H1 (cell line): ENCODE measurements around the gene RAB5B. TPM values are rescaled to one million over a fixed set of nuclear protein-coding genes. Genes with fewer than 3 reads are reported as not detected.

Source experiments
- CBX5 ChIP-seq: fragments of 300-800, 300-1000 bp; sonication (generic); IDR thresholded peaks from 2 replicates; pipeline ENCODE4 v1.7.1; 2016; ENCODE audit warnings: antibody characterized with exemption, low read length, low read depth
- CTCF ChIP-seq, 3 experiments: IDR thresholded peaks; 1 replicate in 2 of 3; 2 replicates in 1 of 3; pipeline versions ENCODE4 v1.5.1 to v1.6.1; 2011; ENCODE audit warnings: low read length in 3 of 3, mild to moderate bottlenecking in 3 of 3, inconsistent platforms in 2 of 3, low read depth in 1 of 3, moderate library complexity in 1 of 3; ENCODE audit not compliant: insufficient read depth in 1 of 3; ENCODE audit errors: control extremely low read depth in 1 of 3
- JUND ChIP-seq: IDR thresholded peaks from 2 replicates; pipeline ENCODE4 v1.6.1; 2011; ENCODE audit warnings: mild to moderate bottlenecking, improper control_type of control experiment, low read length
- KDM1A ChIP-seq: fragments of 200-600, 300-600 bp; sonication (generic); IDR thresholded peaks from 2 replicates; pipeline ENCODE4 v1.7.1; 2016; ENCODE audit warnings: mild to moderate bottlenecking, low read length, borderline replicate concordance
- KDM5A ChIP-seq: fragments of 200-600 bp; IDR thresholded peaks from 2 replicates; pipeline ENCODE4 v1.7.1; 2012; ENCODE audit warnings: mild to moderate bottlenecking, low read length, inconsistent platforms, mixed read lengths
- SP1 ChIP-seq: IDR thresholded peaks from 2 replicates; pipeline ENCODE4 v1.6.1; 2011; ENCODE audit warnings: low read depth, low read length
- SRF ChIP-seq: IDR thresholded peaks from 2 replicates; pipeline ENCODE4 v1.6.1; 2011; ENCODE audit warnings: mild to moderate bottlenecking, low read depth, low read length, moderate library complexity
- polyA plus RNA-seq, 7 experiments: library from polyadenylated mRNA; depleted of rRNA in 3 of 7; stranded (reverse) in 5 of 7; unstranded in 2 of 7; fragments of >200 nt in 5 of 7; fragments of 200-250 nt in 2 of 7; gene quantifications; 1 replicate in 5 of 7; 2 replicates in 1 of 7; 4 replicates in 1 of 7; pipeline versions ENCODE4 v1.2.1 to v1.2.3, GENCODE V29; 2011 to 2013; ENCODE audit warnings: missing spikeins in 2 of 7, mixed read lengths in 2 of 7
- total RNA-seq: library from RNA; stranded (reverse); fragmentation: NEBNext Ultra II Directional; extraction: Animal tissue kit (Norgen Biotek cat#: 25700); gene quantifications from 2 replicates; pipeline ENCODE4 v1.2.1, GENCODE V29; 2021
- TF ChIP-seq, protein P1 (sequence below): fragments of 300-600 bp; sonication (generic); IDR thresholded peaks from 2 replicates; pipeline ENCODE4 v1.7.1; 2012; ENCODE audit warnings: low read length, moderate library complexity, mild to moderate bottlenecking, inconsistent platforms; ENCODE audit not compliant: insufficient replicate concordance

RAB5B gene
- total and polyA plus RNA-seq, 2 of the 8 experiments (the other 6 are each of a cell fraction or from before 2014, with no cell fraction given): 56.7 to 62.4 TPM

DNA sequence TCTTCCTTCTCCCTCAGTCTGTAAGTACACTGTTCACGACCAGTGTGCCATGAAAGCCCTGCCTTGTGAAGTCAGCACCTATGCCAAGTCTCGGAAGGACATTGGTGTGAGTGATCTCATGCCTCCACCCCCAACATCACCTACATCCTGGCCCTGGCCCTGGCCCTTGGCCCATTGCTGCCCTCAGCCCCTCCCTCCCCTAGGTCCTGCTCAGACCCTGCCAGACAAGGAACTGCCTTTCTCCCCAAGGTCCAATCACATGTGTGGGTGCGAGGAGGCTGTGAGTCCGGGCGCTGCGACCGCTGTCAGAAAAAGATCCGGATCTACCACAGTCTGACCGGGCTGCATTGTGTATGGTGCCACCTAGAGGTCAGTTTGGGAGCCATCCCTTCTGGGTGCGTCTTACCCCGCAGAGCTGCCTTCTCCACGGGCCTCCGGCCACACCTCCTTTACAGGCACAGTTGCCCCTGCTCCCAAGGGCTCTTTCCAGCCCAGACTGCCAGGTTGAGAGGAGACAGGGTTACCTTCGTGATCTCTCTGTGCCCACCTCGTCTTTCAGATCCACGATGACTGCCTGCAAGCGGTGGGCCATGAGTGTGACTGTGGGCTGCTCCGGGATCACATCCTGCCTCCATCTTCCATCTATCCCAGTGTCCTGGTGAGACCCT lies 33.7 kb upstream of the RAB5B start (continued):
- TF ChIP-seq, protein P1, sequence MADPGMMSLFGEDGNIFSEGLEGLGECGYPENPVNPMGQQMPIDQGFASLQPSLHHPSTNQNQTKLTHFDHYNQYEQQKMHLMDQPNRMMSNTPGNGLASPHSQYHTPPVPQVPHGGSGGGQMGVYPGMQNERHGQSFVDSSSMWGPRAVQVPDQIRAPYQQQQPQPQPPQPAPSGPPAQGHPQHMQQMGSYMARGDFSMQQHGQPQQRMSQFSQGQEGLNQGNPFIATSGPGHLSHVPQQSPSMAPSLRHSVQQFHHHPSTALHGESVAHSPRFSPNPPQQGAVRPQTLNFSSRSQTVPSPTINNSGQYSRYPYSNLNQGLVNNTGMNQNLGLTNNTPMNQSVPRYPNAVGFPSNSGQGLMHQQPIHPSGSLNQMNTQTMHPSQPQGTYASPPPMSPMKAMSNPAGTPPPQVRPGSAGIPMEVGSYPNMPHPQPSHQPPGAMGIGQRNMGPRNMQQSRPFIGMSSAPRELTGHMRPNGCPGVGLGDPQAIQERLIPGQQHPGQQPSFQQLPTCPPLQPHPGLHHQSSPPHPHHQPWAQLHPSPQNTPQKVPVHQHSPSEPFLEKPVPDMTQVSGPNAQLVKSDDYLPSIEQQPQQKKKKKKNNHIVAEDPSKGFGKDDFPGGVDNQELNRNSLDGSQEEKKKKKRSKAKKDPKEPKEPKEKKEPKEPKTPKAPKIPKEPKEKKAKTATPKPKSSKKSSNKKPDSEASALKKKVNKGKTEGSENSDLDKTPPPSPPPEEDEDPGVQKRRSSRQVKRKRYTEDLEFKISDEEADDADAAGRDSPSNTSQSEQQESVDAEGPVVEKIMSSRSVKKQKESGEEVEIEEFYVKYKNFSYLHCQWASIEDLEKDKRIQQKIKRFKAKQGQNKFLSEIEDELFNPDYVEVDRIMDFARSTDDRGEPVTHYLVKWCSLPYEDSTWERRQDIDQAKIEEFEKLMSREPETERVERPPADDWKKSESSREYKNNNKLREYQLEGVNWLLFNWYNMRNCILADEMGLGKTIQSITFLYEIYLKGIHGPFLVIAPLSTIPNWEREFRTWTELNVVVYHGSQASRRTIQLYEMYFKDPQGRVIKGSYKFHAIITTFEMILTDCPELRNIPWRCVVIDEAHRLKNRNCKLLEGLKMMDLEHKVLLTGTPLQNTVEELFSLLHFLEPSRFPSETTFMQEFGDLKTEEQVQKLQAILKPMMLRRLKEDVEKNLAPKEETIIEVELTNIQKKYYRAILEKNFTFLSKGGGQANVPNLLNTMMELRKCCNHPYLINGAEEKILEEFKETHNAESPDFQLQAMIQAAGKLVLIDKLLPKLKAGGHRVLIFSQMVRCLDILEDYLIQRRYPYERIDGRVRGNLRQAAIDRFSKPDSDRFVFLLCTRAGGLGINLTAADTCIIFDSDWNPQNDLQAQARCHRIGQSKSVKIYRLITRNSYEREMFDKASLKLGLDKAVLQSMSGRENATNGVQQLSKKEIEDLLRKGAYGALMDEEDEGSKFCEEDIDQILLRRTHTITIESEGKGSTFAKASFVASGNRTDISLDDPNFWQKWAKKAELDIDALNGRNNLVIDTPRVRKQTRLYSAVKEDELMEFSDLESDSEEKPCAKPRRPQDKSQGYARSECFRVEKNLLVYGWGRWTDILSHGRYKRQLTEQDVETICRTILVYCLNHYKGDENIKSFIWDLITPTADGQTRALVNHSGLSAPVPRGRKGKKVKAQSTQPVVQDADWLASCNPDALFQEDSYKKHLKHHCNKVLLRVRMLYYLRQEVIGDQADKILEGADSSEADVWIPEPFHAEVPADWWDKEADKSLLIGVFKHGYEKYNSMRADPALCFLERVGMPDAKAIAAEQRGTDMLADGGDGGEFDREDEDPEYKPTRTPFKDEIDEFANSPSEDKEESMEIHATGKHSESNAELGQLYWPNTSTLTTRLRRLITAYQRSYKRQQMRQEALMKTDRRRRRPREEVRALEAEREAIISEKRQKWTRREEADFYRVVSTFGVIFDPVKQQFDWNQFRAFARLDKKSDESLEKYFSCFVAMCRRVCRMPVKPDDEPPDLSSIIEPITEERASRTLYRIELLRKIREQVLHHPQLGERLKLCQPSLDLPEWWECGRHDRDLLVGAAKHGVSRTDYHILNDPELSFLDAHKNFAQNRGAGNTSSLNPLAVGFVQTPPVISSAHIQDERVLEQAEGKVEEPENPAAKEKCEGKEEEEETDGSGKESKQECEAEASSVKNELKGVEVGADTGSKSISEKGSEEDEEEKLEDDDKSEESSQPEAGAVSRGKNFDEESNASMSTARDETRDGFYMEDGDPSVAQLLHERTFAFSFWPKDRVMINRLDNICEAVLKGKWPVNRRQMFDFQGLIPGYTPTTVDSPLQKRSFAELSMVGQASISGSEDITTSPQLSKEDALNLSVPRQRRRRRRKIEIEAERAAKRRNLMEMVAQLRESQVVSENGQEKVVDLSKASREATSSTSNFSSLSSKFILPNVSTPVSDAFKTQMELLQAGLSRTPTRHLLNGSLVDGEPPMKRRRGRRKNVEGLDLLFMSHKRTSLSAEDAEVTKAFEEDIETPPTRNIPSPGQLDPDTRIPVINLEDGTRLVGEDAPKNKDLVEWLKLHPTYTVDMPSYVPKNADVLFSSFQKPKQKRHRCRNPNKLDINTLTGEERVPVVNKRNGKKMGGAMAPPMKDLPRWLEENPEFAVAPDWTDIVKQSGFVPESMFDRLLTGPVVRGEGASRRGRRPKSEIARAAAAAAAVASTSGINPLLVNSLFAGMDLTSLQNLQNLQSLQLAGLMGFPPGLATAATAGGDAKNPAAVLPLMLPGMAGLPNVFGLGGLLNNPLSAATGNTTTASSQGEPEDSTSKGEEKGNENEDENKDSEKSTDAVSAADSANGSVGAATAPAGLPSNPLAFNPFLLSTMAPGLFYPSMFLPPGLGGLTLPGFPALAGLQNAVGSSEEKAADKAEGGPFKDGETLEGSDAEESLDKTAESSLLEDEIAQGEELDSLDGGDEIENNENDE: no peak
- TF ChIP-seq KDM5A: no peak
- 0 out of 2 replicates have a peak, but pooled peaks have one; percentile 29 for TF ChIP-seq JUND
- no peak for TF ChIP-seq CBX5
- peak; percentile 83 to 100 (median 98) for TF ChIP-seq CTCF (IDR thresholded peaks at IDR 0.05; ENCODE audit: control extremely low read depth in 1 of 3, insufficient read depth in 1 of 3, low read depth in 1 of 3, low read length in 3 of 3)
- no peak for TF ChIP-seq SRF
- 0 out of 2 replicates have a peak, but pooled peaks have one; percentile 32 for TF ChIP-seq SP1
- TF ChIP-seq KDM1A: no peak
